Effector CD8-positive, alpha-beta T cell (primary cell): ENCODE measurements around the gene ATP5F1D.

Experiments
- DNase-seq: peaks from one replicate; lab custom pipeline; 2025; lab: John Stamatoyannopoulos, UW

ATP5F1D gene

GRCh38 chr19:1220976-1221903, 20.3 kb upstream of the ATP5F1D start:
- DNase-seq, result no peak

- DNase-seq, result no peak
Observed at GRCh38 chr19:1221904-1222255, 19.7 kb upstream of the ATP5F1D start.

DNA sequence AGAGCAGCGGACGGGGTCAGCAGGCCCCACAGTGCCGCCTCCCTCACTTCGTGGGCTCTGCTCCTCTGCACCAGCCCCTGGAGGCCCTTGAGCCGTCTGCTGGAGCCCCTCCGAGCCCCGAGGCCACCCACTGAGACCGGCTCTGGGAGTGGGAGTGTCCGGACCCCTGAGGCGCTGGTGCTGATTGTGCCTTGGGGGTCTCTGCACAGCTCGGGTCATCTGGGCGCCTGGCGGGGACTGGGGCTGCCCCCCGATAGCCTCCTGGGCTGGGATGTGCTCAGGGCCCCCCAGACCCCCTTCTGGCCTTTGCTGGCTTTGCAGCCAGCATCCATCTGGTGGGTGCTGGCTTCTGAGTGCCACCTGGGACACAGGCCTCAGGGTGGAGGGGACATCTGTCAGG, 19.2 kb upstream of the ATP5F1D start:
- DNase-seq, result no peak

GRCh38 chr19:1223018-1223855, 18.3 kb upstream of the ATP5F1D start:
- no peak for DNase-seq

DNA sequence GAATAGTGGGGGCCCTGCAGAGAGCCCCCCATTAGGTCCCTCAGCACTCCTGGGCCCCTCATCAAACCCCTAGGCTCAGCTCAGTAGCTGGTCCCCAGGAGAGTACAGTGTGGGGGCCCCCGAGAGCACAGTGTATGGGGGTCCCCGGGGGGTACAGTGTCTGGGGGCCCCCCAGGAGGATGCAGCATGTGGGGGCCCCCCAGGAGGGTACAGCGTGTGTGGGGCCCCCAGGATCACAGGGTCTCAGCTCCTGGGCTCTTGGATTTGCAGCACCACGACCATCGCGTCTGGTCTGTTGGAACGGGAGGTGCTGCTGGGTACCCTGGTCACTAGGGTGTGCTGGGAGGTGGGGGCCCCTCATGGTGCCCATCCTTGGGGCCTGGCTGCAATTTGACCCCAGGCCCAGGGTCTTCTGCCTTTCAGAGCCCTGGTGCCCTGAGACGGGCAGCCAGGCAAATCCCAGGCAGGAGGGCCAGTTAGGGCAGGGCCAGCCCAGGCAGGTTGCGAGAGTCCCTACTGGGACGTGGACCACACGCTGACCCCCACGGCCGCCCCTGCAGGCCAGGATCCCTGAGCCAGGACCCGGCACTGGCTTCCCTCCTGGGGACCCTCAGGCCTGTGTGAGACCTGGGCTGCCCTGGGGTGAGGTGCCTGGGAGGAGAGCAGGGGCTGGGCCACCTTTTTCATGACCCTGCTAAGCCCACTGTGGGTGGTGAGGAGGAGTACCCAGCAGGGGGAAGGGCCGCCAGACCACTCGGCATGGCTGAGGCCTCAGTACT, 17.3 kb upstream of the ATP5F1D start:
- DNase-seq, result no peak

GRCh38 chr19:1224847-1225246, 16.7 kb upstream of the ATP5F1D start:
- DNase-seq, result no peak

DNA sequence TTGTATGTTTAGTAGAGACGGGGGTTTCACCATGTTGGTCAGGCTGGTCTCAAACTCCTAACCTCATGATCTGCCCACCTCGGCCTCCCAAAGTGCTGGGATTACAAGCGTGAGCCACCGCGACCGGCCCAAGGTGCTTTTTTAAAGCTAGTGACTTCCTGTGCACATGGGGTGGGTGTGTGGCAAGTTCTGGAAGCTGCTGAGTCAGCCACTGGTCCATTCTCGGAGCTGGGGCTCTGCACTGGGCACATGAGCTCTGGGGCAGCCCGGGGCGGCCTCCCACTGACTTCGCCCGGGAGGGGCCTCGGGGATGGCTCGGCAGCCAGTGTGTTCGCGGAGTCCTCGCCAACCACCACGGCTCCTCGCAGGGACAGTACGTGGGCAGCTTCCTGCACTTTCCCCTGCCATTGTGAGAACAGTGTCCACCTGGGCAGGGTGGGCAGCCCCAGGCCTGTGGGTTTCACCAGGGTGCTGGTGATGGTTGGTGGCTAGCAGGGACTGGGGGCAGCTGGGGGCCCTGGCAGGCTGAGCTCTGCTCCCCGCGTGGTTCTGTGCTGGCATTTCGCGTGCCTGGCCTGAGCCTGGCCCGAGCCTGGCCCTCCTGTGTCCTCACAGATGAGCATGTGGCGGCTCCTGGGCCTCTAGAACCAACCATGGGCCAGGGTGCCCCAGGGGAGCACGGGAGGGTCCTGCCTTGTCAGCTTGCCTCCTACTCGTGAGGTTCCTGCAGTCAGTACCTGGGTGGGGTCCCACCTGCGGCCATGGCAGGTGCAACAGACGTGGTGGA, 15.9 kb upstream of the ATP5F1D start:
- no peak for DNase-seq

DNA sequence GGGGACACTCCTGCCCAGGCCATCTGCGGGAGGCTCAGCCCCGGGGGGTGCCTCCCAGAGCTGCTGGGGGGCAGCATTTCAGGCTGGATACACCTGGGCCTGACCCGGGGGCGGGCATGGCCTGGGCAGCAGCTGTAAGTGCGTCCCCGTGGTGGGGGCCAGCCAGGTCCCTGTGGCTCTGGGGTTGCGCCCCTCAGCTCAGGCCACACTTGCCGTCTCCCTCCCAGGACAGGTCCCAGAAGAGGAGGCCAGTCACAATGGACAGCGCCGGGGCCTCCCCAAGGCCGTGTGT, 15.4 kb upstream of the ATP5F1D start:
- no peak for DNase-seq

- DNase-seq, result no peak
Observed at GRCh38 chr19:1226522-1227303, 14.8 kb upstream of the ATP5F1D start.

- no peak for DNase-seq
Observed at GRCh38 chr19:1227304-1228054, 14.1 kb upstream of the ATP5F1D start.

DNA sequence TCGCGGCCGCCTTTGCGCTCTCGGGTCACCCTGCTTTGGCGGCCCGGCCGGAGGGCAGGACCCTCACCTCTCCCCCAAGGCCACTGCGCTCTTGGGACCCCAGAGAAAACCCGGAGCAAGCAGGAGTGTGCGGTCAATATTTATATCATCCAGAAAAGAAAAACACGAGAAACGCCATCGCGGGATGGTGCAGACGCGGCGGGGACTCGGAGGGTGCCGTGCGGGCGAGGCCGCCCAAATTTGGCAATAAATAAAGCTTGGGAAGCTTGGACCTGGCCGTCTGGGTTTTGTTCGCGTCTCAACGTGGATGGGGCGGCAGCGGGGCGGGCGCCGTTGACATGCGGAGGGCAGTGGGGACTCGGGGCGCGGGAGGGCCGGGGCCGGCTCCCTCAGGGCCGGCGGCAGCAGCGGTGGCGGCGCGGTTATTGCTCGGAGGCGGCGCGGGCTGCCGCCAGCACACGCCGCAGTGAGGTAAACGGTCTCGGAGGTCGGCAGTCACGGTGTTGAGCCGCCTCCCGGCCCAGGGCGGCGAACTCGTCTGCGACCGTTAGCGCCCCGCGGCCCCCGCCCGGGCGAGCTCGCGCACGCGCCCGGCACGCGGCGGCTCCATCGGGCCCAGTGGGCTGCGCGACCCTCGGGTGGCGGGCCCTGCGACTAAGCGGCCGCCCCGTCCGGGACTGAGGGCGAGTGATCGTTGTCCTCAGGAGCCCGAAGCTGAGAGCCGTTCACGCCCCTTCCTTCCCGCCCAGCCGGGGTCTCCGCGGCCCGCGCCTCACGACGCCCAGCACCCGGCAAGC, 13.2 kb upstream of the ATP5F1D start:
- no peak for DNase-seq

DNA sequence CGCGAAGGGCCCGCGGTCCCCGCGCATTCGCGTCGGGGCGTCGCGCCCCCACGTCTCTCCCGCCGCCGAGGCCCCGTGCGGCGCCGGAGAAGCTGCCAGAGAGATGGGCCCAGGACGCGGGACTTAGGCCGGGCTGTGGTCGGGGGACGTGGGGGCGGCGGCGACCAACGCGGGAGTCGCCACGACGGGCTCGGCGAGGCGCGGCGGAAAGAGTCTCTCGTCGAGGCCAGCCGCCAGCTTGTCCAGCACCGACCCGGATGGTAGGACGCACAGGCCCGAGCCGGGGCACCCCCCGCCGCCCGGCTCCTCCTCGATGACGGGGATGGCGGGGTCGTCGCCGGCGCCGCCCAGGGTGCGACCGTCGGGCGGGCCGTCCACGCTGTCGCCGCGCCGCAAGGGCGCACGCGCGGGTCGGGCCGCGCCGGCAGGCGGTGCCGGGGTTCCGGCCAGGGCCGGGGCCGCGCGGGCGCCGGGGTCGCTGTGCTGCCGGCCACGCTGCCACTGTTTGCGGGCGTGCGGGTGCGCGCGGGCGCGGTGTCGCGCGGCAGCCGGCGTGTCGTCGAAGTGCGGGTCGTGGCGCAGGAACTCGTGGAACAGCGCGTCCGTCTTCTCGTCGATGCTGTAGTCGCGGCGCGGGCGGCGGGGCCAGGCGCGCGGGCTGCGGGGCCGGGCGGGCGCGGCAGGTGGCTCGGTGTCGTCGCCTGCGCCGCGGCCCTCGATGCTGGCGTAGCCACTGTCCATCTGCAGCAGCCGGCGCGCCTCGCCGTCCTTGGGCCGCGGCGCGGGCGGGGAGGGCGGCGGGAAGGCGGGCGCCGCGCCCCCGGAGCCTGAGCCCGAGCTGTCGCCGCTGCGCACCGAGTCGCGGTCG, 12.3 kb upstream of the ATP5F1D start:
- no peak for DNase-seq

GRCh38 chr19:1229924-1230782, 11.4 kb upstream of the ATP5F1D start:
- DNase-seq, result no peak

DNA sequence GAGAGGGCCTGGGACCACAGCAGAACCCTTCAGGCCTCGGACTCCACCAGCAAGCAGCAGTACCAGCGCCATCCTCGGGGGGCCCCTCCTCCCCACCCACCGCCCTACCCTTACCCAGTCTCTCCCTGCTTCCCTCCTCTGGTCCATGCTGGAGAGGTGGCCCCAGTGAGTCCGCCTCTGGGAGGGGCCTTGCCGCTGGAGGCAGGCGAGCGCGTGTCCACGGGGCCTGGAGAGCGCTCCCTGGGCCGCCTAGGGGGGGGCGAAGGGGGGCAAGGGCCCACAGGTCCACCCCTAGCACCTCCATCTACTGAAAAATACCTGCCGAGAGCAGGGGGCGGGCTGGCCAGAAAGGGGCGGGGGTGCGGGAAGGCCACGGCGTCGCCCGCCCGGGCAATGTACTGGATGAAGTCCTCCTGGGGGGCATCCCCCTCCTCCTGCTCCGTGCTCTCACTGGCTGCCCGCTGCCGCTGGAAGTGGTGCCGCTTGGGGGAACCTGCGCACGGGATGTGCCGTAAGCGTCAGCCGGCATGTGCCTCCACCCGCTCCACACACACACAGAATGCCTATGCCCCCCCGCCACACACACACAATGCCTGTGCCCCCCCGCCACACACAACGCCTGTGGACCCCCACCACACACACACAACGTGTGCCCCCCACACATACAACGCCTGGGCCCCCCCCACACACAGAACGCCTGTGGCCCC, 10.6 kb upstream of the ATP5F1D start:
- no peak for DNase-seq

DNA sequence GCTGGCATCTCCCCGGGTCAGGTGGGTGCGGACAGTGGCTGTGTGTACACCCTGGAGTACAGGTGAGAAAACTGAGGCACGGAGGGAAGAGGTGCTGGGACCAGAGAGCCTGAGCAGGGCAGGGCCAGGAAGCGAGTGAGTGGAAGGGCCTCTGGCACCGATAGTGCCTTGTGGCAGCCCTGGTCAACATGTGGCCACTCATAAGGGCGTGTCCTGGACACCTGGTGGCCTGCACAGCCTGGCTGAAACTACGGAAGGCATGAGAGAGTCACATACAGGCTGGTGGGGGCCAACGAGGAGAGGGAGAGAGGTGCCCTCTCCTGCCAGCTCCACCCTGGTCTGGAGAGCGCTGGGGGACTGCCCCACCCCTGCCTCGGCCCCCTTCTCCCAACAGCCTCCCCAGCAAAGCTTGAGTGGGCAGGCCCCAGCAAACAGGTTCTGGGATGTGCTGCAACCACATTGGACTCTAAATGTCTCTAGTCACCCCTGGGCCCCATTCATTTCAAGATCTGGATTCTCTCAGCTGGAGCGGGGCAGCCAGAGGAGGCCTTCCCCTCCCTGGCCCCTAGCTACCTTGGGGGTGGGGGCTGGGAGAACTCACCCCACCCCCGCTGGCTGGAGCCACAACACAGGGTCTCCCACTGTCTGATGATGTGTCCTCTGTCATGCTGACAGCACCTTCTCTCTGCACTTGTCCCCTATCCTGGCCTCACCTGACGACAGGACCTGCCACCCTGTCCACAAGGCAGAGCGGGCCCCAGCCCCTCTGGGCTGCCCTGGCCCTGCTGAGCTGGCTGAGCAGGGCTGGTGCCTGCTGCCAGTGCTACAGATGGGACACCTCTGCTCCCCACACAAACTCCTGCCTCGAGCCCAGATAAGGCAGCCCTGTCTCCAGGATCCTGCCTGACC, 9.6 kb upstream of the ATP5F1D start:
- DNase-seq, result no peak

GRCh38 chr19:1232652-1233072, 8.9 kb upstream of the ATP5F1D start:
- DNase-seq, result no peak
